Activated T-helper 2 cell treated with anti-CD3 and anti-CD28 coated beads, Interferon-gamma antibody, Interleukin-2, Interleukin-4, amounts not matched to agents 10 μg/mL and 5 μg/mL and 100 μg/mL, durations not matched to agents 14 hours and 24 hours and 36 hours (primary cell): ENCODE results near the gene TEC. TPM values are rescaled to one million over a fixed set of nuclear protein-coding genes. Genes with fewer than 3 reads are reported as not detected.

Source experiments
- DNase-seq: peaks from one replicate; pipeline ENCODE4 v3.0.0; 2021; ENCODE audit warnings: low spot score
- H3K27ac Mint-ChIP-seq: one replicate; pipeline ENCODE4 v1.8.0; 2021; ENCODE audit warnings: mixed read lengths
- H3K27me3 Mint-ChIP-seq: one replicate; pipeline ENCODE4 v1.8.0; 2021; ENCODE audit warnings: low read depth, mixed read lengths
- H3K36me3 Mint-ChIP-seq: one replicate; pipeline ENCODE4 v1.8.0; 2021; ENCODE audit warnings: low read depth, mixed read lengths
- H3K4me1 Mint-ChIP-seq: one replicate; pipeline ENCODE4 v1.8.0; 2021; ENCODE audit warnings: low read depth, mixed read lengths
- H3K4me3 Mint-ChIP-seq: one replicate; pipeline ENCODE4 v1.8.0; 2021; ENCODE audit warnings: low read depth, mild to moderate bottlenecking, moderate library complexity, mixed read lengths
- H3K9me3 Mint-ChIP-seq: one replicate; pipeline ENCODE4 v1.8.0; 2021; ENCODE audit warnings: mixed read lengths
- intact Hi-C: fragments of 100-400 bp; cut with micrococcal nuclease; formaldehyde crosslinking; loops from one replicate; pipeline ENCODE4 v1.15.1; 2023
- total RNA-seq: library from RNA; stranded (reverse); gene quantifications from 2 replicates; pipeline ENCODE4 v1.2.3, GENCODE V29; 2022

The TEC gene
- total RNA-seq, 1 donor from 2014 or later = 2.2 TPM

DNA sequence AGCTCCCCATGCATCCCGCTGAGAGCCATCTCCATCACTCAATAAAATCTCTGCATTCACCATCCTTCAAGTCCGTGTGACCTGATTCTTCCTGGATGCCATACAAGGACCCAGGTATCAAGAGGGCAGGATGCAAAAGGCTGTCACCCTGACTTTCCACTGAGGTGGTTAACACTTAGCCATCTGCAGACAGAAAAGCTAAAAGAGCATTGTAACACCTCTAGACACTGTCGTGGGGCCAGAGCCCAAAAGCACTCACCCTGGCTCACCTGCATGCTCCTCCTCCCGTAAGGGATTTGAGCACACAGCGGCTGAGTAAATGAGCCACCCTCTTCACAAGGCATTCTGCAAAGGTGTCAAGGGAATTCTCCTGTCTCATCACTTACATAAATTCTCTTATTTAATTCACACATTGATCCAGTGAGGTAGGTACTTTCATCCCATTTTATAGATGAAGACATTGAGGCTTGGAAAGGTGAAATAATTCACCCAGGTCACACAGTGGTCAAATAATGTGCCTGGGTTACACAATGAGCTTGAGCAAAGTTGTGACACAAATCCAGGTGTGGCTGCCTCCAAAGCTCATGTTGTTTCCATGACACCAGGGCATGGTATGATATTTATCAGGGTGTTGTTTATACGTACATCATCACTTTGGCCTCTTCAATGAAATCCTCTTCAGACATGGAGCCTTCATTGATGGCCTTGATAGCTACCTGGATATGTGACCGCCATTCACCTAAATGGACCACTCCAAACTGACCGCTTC lies 183.6 kb downstream of the TEC start:
- Mint-ChIP-seq H3K9me3 (no peaks in the 10 kb centered on the region), H3K36me3 (no peaks in the 10 kb centered on the region)
- intact Hi-C loops = loop anchor here (2.0 to 5.0 kb wide), 4 partner anchors 69 to 419 kb away; partner anchors contain the start of genes CNGA1 and NIPAL1

More for the DNA sequence above, 183.6 kb downstream of the TEC start:
- H3K27me3 Mint-ChIP-seq = peaks cover 14% of the 10 kb centered on the region
- no peaks in the 10 kb centered on the region for H3K4me1 Mint-ChIP-seq
- no peak overlapping the region for H3K27ac Mint-ChIP-seq
- no peak for DNase-seq
- no peak overlapping the region for H3K4me3 Mint-ChIP-seq

Other genes with a start within 250 kb of the TEC start
- 0.76 and 1.8 TPM in 2 replicates for gene TXK, start 135.6 kb downstream of the TEC start, total RNA-seq
- gene SLAIN2, start 71.7 kb upstream of the TEC start, total RNA-seq = 60.4 and 67.1 TPM in 2 replicates
- not detected in 2 replicates for gene SLC10A4, start 213.5 kb upstream of the TEC start, total RNA-seq
- gene ZAR1, start 220.4 kb upstream of the TEC start, total RNA-seq = not detected in 2 replicates